Panc1 (cell line): ENCODE measurements around the gene IPO11. TPM values are rescaled to one million over a fixed set of nuclear protein-coding genes. Genes with fewer than 3 reads are reported as not detected.

ENCODE experiments used
- ATAC-seq: fragments of 200-7000 bp; cut with Tn5 transposase; 2 replicates; pipeline ENCODE4 v1.9.1; 2020; ENCODE audit warnings: mild to moderate bottlenecking, moderate library complexity
- BruUV-seq: library from RNA; stranded (reverse); fragments of 400-500 nt; replicated peaks from 2 replicates; lab custom pipeline; 2021; lab: Mats Ljungman, UMichigan
- CTCF ChIA-PET: fragments of 300-600 bp; sonication (Branson Sonifier 250); formaldehyde crosslinking; loops from one replicate; lab custom pipeline; 2022; ENCODE audit warnings: antibody characterized with exemption; lab: Charles Lee
- POLR2A ChIA-PET: fragments of 300-600 bp; sonication (Branson Sonifier 250); formaldehyde crosslinking; loops from one replicate; lab custom pipeline; 2022; ENCODE audit warnings: antibody characterized with exemption; lab: Charles Lee
- DNase-seq: peaks from one replicate; pipeline ENCODE4 v3.0.0-alpha.2; 2010; ENCODE audit warnings: low read depth, low spot score
- H3K27ac ChIP-seq: 2 replicates; pipeline ENCODE4 v1.5.1; 2011; ENCODE audit warnings: mild to moderate bottlenecking, low read length, inconsistent platforms
- H3K27me3 ChIP-seq: fragments of 200-500 bp; sonication (Bioruptor generic); 2 replicates; pipeline ENCODE4 v1.6.0; 2014; ENCODE audit warnings: low read length, inconsistent platforms; ENCODE audit not compliant: control insufficient read depth, insufficient read depth
- H3K36me3 ChIP-seq: fragments of 200-500 bp; sonication (Bioruptor generic); 2 replicates; pipeline ENCODE4 v1.5.1; 2014; ENCODE audit warnings: inconsistent platforms, mild to moderate bottlenecking, low read length, moderate library complexity; ENCODE audit not compliant: control insufficient read depth, insufficient read depth
- H3K4me1 ChIP-seq: 2 replicates; pipeline ENCODE4 v1.5.1; 2011; ENCODE audit warnings: inconsistent platforms, mild to moderate bottlenecking, low read length, moderate library complexity; ENCODE audit not compliant: control insufficient read depth, insufficient read depth
- H3K4me3 ChIP-seq, 2 experiments: 2 replicates each; pipeline ENCODE4 v1.5.1; 2011 to 2012; ENCODE audit warnings: low read depth in 2 of 2, low read length in 2 of 2, mild to moderate bottlenecking in 2 of 2, inconsistent platforms in 1 of 2, moderate library complexity in 1 of 2
- H3K9me3 ChIP-seq: fragments of 200-500 bp; sonication (Bioruptor generic); 2 replicates; pipeline ENCODE4 v1.5.1; 2014; ENCODE audit warnings: low read depth, mild to moderate bottlenecking, inconsistent platforms, low read length, moderate library complexity; ENCODE audit not compliant: control insufficient read depth, insufficient read depth
- CTCF ChIP-seq: fragments of 450-650 bp; IDR thresholded peaks from 2 replicates; pipeline ENCODE4 v1.5.1; 2017; ENCODE audit warnings: mild to moderate bottlenecking
- POLR2AphosphoS5 ChIP-seq: IDR thresholded peaks from 2 replicates; pipeline ENCODE4 v1.6.1; 2012; ENCODE audit warnings: mild to moderate bottlenecking, low read depth, low read length, moderate library complexity
- REST ChIP-seq, 2 experiments: IDR thresholded peaks; 2 replicates each; pipeline ENCODE4 v1.6.1; 2011 to 2012; ENCODE audit warnings: low read depth in 2 of 2, control low read depth in 1 of 2, low read length in 1 of 2, mild to moderate bottlenecking in 1 of 2, moderate library complexity in 1 of 2; ENCODE audit not compliant: insufficient read depth in 1 of 2
- SIN3A ChIP-seq: IDR thresholded peaks from 2 replicates; pipeline ENCODE4 v1.6.1; 2012; ENCODE audit warnings: low read depth, mild to moderate bottlenecking, low read length, moderate library complexity, borderline replicate concordance; ENCODE audit not compliant: insufficient read depth
- TCF7L2 ChIP-seq: IDR thresholded peaks from 2 replicates; pipeline ENCODE4 v1.6.1; 2011; ENCODE audit warnings: mild to moderate bottlenecking, low read depth, low read length, inconsistent platforms
- in situ Hi-C: cut with HindIII; loops from 2 replicates; pipeline ENCODE4 v1.10.0; 2016; ENCODE audit warnings: low sequenced_read_pairs, low pct_unique_long_range_greater_than_20kb
- intact Hi-C: fragments of 100-400 bp; cut with micrococcal nuclease; formaldehyde crosslinking; loops from one replicate; pipeline ENCODE4 v1.10.0; 2022; ENCODE audit not compliant: unreplicated experiment
- total RNA-seq: library from RNA; stranded (reverse); gene quantifications from one replicate; pipeline ENCODE4 v1.2.1, GENCODE V29; 2021; ENCODE audit not compliant: unreplicated experiment

Gene IPO11
- total RNA-seq, 1 experiment from 2014 or later = 39.8 TPM

- DNase-seq (no peak), ATAC-seq (no peak)
- TF ChIP-seq TCF7L2 = no peak
- TF ChIP-seq SIN3A = no peak
- no peak for TF ChIP-seq REST (IDR thresholded peaks at IDR 0.05; ENCODE audit: insufficient read depth in 1 of 2, low read depth in 2 of 2, low read length in 1 of 2)
- no peak for TF ChIP-seq CTCF
- TF ChIP-seq POLR2AphosphoS5 = no peak
- H3K9me3 ChIP-seq = no peaks in the 10 kb centered on the region
- intact Hi-C loops (no loop called here), in situ Hi-C loops (no loop called here)
- H3K27me3 ChIP-seq = no peaks in the 10 kb centered on the region
- CTCF ChIA-PET = no interaction called here
- POLR2A ChIA-PET = no interaction called here
- no peaks in the 10 kb centered on the region for H3K4me1 ChIP-seq
- no TSS peak for BruUV-seq
- H3K4me3 ChIP-seq = no peak overlapping the region
- H3K27ac ChIP-seq = no peak overlapping the region
- no peaks in the 10 kb centered on the region for H3K36me3 ChIP-seq
Observed at GRCh38 chr5:62608529-62609511, 196.3 kb downstream of the IPO11 start.

GRCh38 chr5:62614355-62614754, 201.8 kb downstream of the IPO11 start:
- Histone ChIP-seq H3K36me3 (no peaks in the 10 kb centered on the region), H3K4me3 (no peak overlapping the region), H3K4me1 (no peaks in the 10 kb centered on the region), H3K9me3 (no peaks in the 10 kb centered on the region), H3K27ac (no peak overlapping the region), H3K27me3 (no peaks in the 10 kb centered on the region)
- in situ Hi-C loops = no loop called here
- DNase-seq (no peak), ATAC-seq (no peak)
- BruUV-seq = no TSS peak
- CTCF ChIA-PET = no interaction called here
- TF ChIP-seq CTCF (no peak), SIN3A (no peak), TCF7L2 (no peak), POLR2AphosphoS5 (no peak), REST (IDR thresholded peaks at IDR 0.05; ENCODE audit: insufficient read depth in 1 of 2, low read depth in 2 of 2, low read length in 1 of 2) (no peak)
- POLR2A ChIA-PET = no interaction called here
- intact Hi-C loops = no loop called here
